GM18909 (cell line): ENCODE data around the gene GMDS.

Source experiments
- ATAC-seq: cut with Tn5 transposase; IDR thresholded peaks from one replicate; pipeline ENCODE4 v1.9.1; 2021; ENCODE audit warnings: mild to moderate bottlenecking; ENCODE audit not compliant: unreplicated experiment, poor library complexity

The GMDS gene

DNA sequence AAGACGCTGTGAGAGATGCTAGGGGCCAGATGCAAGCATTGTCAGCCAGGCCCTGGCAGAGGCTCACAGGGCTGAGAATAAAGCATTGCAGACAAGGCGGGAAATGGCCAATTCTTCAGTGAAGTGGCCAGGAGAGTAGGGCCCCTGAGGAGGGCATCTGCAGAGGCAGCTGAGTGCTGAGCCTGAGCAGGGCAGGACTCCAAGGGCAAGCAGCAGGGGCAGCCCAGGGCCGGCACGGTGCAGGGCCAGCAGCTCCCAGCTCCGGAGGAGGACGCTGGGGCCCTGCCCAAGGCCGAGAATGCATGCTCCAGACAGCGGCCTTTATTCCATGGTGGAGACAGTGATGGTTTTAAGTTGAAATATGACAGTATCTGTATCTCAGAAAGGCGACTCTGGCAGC is 330.2 kb downstream of the GMDS start:
- no peak for ATAC-seq

DNA sequence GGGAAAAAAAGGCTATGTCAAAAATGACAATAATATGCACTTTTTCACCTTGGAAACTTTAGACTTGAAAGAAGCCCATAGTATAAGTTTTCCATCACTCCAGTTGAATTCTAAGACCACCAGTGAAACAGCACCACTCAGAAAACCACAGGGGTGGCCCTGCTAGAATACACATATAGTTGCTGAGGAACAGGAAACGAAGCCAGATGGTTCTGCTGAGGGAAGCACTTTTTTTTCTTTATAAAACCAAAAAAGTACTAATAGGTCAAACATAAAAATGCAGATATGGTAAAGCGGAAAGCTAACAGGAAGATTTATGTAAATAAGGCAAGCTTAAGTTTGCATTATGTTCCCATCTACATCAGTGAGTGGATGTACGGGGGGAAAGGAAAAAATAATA is 331.8 kb downstream of the GMDS start:
- ATAC-seq: no peak

DNA sequence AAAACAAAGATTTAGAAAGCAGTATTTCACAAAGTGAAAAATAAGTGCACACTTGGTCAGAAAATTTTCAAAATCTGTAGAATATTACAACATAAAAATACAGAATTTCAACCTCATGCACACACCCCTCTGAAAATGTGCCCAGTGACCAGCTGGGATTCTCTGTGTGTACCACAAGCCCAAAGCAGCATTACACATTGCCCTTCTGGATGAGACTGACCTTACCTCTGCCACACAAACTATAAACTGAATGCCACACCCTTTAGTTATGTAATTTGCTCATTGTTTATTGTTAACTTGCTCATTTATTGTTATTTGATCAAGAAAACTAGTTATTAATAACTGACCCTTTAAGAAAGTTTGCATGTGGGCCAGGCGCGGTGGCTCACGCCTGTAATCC is 332.7 kb downstream of the GMDS start:
- no peak for ATAC-seq

DNA sequence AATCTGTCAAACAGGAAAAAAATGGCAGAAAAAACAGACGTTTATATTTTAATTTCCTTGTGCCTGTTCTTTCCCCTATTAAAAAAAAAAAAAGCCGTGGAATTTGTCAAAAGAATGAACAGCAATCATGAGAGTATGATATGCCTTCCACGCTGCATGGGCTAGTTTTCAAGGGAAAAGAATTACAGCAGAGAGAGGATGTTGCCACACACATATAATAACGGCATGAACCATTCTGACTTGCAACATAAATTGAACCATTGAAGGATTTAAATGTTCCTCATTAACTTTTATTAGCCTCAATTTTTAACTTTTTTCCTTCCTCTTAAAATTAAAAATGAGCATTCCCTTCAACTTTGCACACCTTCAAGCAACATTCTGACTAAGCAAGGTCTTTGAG is 333.9 kb downstream of the GMDS start:
- ATAC-seq: no peak

DNA sequence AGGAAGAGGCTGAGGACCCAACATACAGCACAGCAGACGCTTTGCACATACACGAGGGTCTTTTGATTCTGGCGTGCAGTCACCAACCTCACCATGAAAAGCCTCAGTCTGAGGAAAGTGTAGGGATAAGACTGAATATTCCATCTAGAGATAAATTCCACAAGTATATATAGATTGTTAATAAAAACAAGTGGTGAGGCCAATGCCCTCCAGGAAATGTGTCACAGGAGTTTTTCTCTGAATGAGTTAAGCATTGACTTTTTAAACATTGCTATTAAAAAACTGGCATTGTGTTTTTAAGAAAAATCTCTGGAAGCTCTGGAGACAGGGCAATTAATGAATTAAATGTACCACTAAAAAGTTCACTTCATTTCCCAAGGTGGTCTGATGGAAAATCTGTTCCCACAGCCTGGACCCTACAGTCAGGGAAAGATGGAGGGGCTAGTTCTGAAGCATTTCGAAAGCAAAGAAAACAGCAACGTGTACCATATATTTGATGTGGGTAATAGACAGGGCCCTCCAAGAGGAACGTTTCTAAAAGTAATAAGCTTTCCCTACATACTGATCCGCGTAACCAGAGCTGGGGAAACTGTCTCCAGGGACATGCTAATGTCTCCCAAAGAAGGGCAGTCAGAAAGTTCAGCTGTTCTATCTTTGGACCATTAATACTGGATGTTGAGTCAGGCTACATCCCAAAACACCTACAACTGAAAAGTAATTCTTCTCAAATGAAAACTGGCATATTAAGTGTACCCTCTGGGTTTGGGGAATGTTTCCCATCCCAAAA is 334.6 kb downstream of the GMDS start:
- no peak for ATAC-seq

DNA sequence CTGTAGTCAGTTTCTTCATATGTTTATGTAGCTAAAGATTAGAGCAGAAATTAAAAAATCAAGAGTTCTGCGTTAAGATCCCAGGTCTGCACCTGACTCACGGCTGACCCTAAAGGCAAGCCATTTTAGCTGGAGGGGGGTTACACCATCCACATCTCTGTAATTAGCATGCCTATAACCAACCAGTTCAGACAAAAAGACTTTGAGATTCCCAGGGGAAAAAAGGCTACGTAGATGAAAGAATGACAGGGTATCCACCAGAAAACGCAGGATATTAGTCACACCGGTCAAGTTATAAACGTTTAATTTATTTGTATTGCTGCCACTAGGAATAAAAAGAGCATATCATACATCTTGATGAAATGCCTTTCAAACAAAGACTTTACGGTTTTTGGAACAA is 336.6 kb downstream of the GMDS start:
- ATAC-seq: no peak

DNA sequence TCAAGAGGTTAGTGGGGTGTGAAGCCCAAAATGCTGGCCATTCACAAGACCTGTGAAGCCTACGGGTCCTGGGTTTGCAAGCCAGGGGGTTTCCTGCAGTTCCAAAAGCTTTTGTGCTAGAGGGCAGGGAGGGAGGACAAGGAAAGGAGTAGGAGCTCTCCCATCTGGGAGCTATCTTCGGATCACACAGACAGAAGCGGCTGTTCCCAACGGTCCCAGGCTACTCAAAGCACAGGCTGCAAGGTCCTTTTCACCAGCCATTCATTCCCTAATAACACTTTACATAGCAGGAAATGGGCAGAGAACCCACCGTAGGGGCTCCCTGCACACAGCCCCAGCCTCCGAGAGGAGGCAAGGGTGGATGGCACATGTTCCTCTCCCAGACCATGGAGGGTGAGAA is 338.8 kb downstream of the GMDS start:
- ATAC-seq: no peak

DNA sequence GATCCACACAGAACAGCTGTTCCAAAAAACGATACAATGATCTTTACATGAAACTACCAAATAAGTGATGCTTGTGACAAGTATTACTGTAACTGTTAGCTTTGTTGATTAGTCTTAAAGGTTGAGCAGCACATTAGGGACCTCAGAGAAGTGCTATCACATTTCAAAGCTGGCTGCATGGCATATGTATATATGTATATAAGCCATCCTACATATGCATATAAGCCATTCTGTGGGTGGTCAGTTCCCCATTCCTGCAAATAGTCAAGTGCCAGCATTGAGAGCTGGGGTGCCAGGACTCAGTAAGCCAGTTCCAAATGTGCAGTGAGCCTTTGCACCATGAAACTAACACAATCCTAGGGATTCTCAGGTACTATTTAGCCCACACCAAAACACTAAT is 339.4 kb downstream of the GMDS start:
- no peak for ATAC-seq

DNA sequence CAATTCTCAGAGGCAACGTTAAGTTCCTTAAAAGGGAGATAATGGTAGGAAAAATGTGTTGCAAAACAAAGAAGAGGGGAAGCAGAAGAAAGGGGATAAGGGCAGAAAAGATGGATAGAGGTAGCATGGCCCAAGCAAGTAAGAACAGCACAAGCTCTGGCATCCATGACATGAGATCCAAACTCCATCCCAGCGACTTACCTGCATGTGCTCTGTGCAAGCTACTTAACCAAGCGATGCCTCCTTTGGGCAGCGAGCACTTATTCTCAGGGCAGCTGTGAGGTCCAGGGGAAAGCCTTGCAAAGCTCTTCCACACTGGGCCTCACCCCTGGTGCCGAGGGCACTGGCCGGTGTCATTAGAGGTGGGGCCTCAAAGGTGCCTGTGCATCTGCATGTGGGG is 340.5 kb downstream of the GMDS start:
- ATAC-seq: no peak

DNA sequence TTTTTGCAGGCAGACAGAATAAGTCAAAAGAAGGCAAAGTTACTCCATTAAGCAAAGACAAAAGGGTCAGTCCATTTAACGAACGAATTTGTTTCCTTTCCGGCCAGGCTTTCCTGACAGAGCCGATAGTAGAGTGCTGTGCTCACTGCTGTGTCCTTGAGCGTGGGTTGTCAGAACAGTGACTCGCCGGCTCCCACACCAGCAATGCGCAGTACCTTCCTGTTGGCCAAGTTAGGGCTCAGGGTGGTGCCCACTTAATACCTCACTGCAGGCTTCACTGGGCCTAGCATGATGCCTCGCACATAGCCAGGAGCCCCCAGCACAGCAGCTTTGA is 341.0 kb downstream of the GMDS start:
- no peak for ATAC-seq

DNA sequence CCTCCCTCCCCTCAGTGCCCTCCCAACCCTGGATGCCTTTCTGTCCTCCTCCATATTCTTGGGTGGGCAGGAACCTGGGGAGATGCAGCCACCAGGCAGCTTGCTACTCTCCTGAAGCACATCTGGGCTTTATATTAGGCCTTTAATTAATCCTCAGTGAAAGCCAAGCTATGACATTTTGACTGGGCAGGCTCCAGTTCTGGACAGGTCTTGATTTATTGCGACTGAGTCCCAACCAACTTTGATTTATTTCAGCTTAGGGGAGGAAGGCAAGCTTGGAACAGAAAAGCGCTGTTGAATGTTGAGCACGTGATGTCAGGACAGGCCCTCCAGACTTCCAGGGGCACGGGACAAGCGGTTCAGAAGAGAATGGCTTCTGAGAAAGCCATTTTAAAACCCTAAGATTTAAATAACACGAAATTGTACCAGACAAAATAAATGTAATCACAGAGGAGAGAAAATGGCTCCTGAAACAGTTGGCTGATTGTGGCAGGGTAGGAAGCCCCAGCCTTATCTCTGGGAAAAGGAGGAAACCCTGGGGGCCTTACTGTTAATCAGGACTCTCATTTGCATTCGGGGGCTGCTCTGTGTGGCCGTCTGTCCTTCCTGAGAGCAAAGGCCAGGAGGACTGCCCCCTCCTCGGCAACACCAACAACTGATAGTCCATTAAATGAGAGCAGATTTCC is 341.5 kb downstream of the GMDS start:
- no peak for ATAC-seq

DNA sequence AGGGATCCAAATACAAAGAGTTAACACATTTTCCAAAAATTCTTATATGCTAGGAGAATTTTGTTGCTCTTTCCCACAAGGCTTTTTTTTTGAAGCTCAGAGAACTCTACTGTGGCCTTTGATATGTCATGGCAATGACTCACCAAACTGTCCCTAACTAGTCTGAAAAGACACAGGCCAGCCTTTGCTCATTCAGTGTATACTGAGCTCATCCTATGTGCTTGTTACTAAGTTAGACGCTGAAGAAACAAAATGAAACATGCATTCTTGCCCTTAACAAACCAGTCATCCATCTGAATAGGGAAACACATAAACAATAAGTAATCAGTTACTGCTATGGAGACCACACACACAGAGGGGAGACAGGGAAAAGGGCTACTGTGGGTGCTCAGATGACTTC is 343.8 kb downstream of the GMDS start:
- no peak for ATAC-seq

DNA sequence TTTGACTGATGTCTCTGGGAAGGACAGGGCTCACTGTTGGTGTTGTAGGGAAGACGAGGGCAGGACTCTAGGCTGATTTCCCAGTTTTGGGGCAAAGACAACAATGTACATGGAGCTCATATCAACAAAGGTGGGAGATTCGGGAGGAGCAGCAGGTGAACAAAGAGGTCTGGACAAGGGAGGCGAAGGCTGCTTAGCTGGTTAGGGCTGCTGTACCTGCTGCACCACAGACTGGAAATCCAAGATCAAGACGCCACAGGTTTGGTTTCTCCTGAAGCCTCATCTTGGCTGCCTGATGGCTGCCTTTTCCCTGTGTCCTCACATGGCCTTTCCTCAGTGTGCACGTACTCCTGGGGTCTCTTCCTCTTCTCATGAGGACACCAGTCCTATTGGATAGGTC is 348.5 kb downstream of the GMDS start:
- ATAC-seq: no peak

DNA sequence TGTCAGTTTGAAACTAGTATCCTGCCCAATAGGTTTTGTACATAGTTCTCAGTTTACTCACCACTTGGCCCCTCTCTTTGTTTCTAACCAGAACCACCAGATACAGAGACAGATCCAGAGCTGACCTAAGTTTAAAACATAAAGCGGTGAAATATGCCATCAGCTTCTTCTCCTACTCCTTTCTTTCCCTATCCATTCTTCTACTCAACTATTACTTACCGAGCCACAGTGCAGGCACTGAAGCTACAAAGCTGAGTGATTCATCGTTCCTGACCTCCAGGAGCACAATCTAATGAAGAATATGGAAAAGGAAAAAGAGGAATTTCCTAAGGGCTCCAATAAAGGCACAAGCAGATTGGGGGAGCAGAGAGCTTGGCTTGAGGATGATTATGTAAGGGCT is 349.7 kb downstream of the GMDS start:
- ATAC-seq: no peak

DNA sequence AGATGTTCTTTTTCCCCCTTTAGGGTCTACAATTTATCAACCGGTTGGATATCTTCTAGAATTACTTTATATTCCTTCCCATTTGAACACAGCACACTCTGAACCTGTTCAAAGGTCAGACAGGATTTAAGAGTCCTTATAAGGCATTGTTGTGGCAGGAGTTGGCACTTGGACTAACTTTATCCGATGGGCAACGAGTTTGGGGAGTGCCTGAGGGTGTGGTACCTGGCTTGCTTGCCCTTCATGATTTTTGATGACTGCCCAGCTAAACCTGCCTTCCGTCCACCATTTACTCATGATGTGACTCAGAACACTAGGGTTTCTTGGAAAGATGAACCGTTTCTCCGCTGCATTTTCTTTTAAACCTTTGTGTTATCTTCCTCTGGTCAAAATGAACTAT is 350.5 kb downstream of the GMDS start:
- ATAC-seq: no peak

DNA sequence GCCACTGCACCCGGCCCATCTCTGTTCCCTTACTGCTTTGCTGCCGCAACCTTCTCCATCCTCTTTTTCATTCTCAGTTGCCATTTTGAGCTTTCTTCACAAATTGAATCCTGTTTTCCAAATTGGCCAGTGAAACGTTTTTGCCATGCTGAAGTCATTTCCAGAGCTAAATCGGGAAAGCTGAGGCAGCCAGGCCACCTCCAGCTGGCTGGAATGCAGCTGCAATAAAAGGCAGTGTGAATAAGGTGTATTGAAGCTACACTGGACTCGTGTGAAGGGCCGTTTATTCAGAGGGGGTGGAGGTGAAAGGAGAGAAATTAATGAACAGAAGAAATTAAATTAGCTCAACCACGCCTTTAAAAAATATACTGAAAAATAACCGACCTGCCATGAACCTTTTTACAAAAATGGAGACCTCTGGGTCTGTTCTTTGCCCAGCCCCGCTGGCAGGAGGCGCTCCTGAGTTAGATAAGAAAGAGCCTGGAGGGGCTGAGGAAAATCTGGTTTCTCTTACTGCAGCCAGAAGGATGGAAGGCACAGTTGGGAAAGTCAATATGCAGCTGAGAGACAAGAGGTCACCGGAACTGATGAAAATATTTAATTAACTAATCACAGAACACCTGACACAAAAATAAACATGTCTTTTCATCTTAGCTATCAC is 351.8 kb downstream of the GMDS start:
- ATAC-seq: no peak

DNA sequence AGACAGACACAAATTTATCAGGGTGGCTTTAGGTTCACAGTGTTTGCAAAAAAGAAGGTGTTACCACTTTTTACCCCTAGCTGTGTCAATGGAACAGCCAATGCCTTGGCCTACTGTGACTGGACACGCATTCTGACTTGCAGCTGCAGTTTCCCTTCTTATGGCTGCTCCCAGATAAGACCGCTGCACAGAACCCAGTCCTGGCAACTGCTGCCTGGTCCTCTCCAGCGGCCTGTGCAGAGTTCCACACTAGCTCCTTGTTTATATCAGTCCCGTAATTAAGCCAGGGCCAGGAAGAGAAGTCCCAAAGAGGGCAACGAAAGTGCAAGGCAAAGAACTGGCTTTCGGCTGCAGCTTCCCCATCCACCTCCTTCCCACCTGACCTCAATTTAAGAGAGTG is 352.7 kb downstream of the GMDS start:
- ATAC-seq: no peak

DNA sequence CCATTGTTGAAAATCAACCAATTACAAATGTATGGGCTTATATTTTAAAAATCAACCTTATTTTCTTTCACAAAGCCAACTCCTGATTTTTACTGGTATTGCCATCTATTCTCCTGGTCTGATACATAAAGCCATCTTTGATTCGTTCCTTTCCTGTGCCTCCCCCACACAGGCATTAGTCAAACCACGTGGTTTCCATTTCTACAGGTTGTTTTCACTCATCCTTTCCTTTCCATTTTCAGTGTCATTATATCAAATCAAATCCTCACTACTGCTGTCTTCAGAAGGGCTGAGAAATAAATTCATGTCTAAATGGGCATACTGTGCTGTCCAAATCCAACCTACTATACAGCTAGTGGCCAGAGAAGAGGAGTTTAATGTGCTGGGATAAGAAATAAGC is 354.4 kb downstream of the GMDS start:
- ATAC-seq: no peak

DNA sequence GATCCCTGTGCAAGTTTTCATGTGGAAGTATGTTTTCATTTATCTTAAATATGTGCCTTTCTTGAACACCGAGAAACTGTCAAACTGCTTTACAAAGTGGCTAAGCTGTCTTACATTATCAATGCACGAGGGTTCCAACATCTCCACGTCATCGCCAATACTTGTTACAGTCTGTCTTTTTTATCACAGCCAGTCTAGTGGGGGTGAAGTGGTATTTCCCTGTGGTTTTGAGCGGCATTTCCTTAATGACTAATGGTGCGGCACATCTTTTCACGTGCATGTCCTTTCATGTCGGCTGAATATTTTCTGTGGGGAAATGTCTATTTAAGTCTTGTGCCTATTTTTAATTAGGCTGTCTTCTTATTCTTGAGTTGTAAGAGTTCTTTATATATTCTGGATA is 355.3 kb downstream of the GMDS start:
- ATAC-seq: no peak

DNA sequence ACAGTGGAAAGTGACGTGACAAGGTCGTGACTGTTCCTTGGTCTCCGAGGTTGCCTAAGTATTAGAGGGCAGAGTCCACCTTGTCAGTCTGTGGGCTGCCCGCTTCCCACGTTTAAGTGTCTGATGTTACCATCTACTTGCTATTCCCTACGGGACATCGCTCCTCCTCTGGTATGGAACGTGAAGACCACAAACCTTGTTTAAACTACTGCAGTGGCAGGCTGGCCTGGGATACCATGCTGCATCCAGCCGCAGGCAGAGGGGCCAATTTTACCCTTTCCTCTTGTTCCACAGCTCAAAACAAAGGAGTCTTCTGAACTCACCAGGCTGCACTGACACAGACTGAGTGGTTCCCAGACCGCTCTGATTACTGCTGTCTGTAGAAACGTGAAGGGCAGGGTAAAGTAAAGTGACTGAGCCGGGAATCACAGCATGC is 359.8 kb downstream of the GMDS start:
- ATAC-seq: no peak

DNA sequence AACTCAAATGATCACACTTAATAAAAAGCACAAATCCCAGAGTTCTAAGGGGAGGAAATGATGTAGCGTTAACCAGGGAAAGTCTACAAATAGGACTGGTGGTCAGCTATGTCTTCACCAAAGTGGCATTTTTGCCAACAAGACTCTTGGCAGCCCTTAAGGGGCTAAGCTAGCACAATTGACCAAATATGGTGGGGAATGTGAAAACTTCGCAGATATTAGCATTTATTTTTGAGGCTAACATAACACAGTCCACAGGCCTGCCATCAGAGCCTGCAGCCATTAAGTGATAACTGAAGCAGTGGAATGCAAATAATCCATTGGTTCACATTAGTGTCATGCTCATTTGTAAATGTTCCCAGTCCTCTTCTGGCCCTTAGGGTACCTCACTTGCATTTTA is 361.1 kb downstream of the GMDS start:
- ATAC-seq: no peak

DNA sequence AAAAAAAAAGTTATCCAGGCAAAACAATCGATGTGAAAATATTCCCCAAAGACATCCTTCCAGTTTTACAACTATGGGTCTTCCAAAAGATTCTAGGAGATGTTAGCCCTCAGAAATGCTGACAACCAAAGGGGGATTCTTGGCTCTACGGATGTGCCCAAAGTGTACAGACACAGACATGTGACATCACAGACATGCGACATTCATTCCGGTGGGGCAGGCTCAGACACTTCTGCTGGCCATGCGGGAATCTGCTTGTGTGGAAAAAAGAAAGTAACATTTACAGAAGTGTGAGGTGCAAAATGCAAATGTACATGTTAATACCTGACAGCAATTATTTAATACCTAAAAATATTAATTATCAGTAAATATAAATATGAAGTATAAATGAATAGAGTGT is 367.1 kb downstream of the GMDS start:
- no peak for ATAC-seq
